Skeletal muscle cell (primary cell): ENCODE results near the gene GATA3.

Experiments used
- DNase-seq: peaks from one replicate; pipeline ENCODE4 v3.0.0-alpha.2; 2010; ENCODE audit warnings: low read depth
- H3K4me3 ChIP-seq: 2 replicates; pipeline ENCODE4 v1.5.1; 2011; ENCODE audit warnings: low read depth, mild to moderate bottlenecking, control low read depth, low read length, moderate library complexity

The GATA3 gene

GRCh38 chr10:8061274-8062211, 7.1 kb downstream of the GATA3 start:
- no peak overlapping the region for H3K4me3 ChIP-seq
- DNase-seq, result no peak

- no peak for DNase-seq
- H3K4me3 ChIP-seq, result no peak overlapping the region
Observed at GRCh38 chr10:8063128-8063908, 8.8 kb downstream of the GATA3 start.

GRCh38 chr10:8063935-8064334, 9.4 kb downstream of the GATA3 start:
- H3K4me3 ChIP-seq, result no peak overlapping the region
- no peak for DNase-seq

- no peak for DNase-seq
- H3K4me3 ChIP-seq, result no peak overlapping the region
Observed at GRCh38 chr10:8064436-8064835, 9.9 kb downstream of the GATA3 start.

- H3K4me3 ChIP-seq, result no peak overlapping the region
- DNase-seq, result no peak
Observed at GRCh38 chr10:8065651-8066050, 11.2 kb downstream of the GATA3 start.

- DNase-seq, result no peak
- no peak overlapping the region for H3K4me3 ChIP-seq
Observed at GRCh38 chr10:8066124-8066523, 11.6 kb downstream of the GATA3 start.

GRCh38 chr10:8066797-8067196, 12.3 kb downstream of the GATA3 start:
- no peak overlapping the region for H3K4me3 ChIP-seq
- no peak for DNase-seq

GRCh38 chr10:8069108-8069507, 14.6 kb downstream of the GATA3 start:
- no peak for DNase-seq
- no peak overlapping the region for H3K4me3 ChIP-seq

- DNase-seq, result no peak
- H3K4me3 ChIP-seq, result no peak overlapping the region
Observed at GRCh38 chr10:8069627-8070026, 15.1 kb downstream of the GATA3 start.

- H3K4me3 ChIP-seq, result no peak overlapping the region
- DNase-seq, result no peak
Observed at GRCh38 chr10:8070440-8070839, 16.0 kb downstream of the GATA3 start.

- no peak for DNase-seq
- H3K4me3 ChIP-seq, result no peak overlapping the region
Observed at GRCh38 chr10:8071006-8071405, 16.5 kb downstream of the GATA3 start.

- DNase-seq, result no peak
- H3K4me3 ChIP-seq, result no peak overlapping the region
Observed at GRCh38 chr10:8071666-8072065, 17.2 kb downstream of the GATA3 start.

- H3K4me3 ChIP-seq, result no peak overlapping the region
- no peak for DNase-seq
Observed at GRCh38 chr10:8072211-8072610, 17.7 kb downstream of the GATA3 start.

- no peak for DNase-seq
- no peak overlapping the region for H3K4me3 ChIP-seq
Observed at GRCh38 chr10:8073691-8074416, 19.4 kb downstream of the GATA3 start.

GRCh38 chr10:8074881-8075280, 20.4 kb downstream of the GATA3 start:
- no peak overlapping the region for H3K4me3 ChIP-seq

GRCh38 chr10:8075282-8076260, 21.1 kb downstream of the GATA3 start:
- DNase-seq, result no peak
- no peak overlapping the region for H3K4me3 ChIP-seq

More at GRCh38 chr10:8074881-8075280, 20.4 kb downstream of the GATA3 start:
- DNase-seq, result no peak

- no peak for DNase-seq
- no peak overlapping the region for H3K4me3 ChIP-seq
Observed at GRCh38 chr10:8076933-8077332, 22.4 kb downstream of the GATA3 start.

- no peak for DNase-seq
- no peak overlapping the region for H3K4me3 ChIP-seq
Observed at GRCh38 chr10:8078027-8078426, 23.5 kb downstream of the GATA3 start.

GRCh38 chr10:8079126-8079525, 24.6 kb downstream of the GATA3 start:
- H3K4me3 ChIP-seq, result no peak overlapping the region
- no peak for DNase-seq
